Tibial nerve (tissue), 4 donors: Measurements from ENCODE around the gene PSAPL1. TPM values are rescaled to one million over a fixed set of nuclear protein-coding genes. Genes with fewer than 3 reads are reported as not detected.

Experiments
- DNase-seq, 2 donors: peaks; one replicate each; pipeline ENCODE4 v3.0.0-alpha.2; 2019; ENCODE audit warnings: low spot score in 2 of 2
- H3K27ac ChIP-seq, 4 donors: fragments of 200-600 bp; sonication (generic) in 3 of 4; one replicate each; pipeline ENCODE4 v1.5.1; 2017 to 2019; ENCODE audit warnings: mild to moderate bottlenecking in 1 of 4
- H3K27me3 ChIP-seq, 2 donors: fragments of 200-600 bp; sonication (generic) in 1 of 2; one replicate each; pipeline versions ENCODE4 v1.5.1 to v1.6.0; 2017 to 2019
- H3K36me3 ChIP-seq, 3 donors: fragments of 200-600 bp; sonication (generic); one replicate each; pipeline ENCODE4 v1.5.1; 2018 to 2019
- H3K4me1 ChIP-seq, 4 donors: fragments of 200-600 bp; sonication (generic) in 3 of 4; one replicate each; pipeline ENCODE4 v1.5.1; 2017 to 2019
- H3K4me3 ChIP-seq, 4 donors: fragments of 200-600 bp; sonication (generic) in 3 of 4; one replicate each; pipeline ENCODE4 v1.5.1; 2017 to 2019; ENCODE audit warnings: mild to moderate bottlenecking in 1 of 4, moderate library complexity in 1 of 4
- H3K9me3 ChIP-seq, 4 donors: fragments of 200-600 bp; sonication (generic) in 3 of 4; one replicate each; pipeline ENCODE4 v1.5.1; 2017 to 2019
- CTCF ChIP-seq, 5 experiments: fragments of 200-600 bp in 3 of 5; fragments of 450-650 bp in 2 of 5; sonication (generic) in 3 of 5; IDR thresholded peaks; one replicate each; pipeline ENCODE4 v1.5.1; 2016 to 2019; ENCODE audit warnings: antibody characterized with exemption in 5 of 5, mild to moderate bottlenecking in 3 of 5, moderate library complexity in 2 of 5
- EP300 ChIP-seq, 2 donors: sonication (generic); formaldehyde crosslinking; IDR thresholded peaks; one replicate each; pipeline ENCODE4 v1.6.1; 2017; ENCODE audit warnings: antibody characterized with exemption in 2 of 2, mild to moderate bottlenecking in 1 of 2
- POLR2A ChIP-seq, 2 donors: fragments of 450-650 bp; IDR thresholded peaks; one replicate each; pipeline ENCODE4 v1.6.1; 2017; ENCODE audit warnings: antibody characterized with exemption in 2 of 2, mild to moderate bottlenecking in 2 of 2, moderate library complexity in 2 of 2
- WGBS, 2 donors: methylation state at CpG; one replicate each; pipeline ENCODE4 v1.1.5; 2018; 5-methylcytosine and 5-hydroxymethylcytosine counted together
- total RNA-seq, 4 donors: library from RNA; depleted of rRNA; stranded (reverse); fragments of >200 nt; gene quantifications; one replicate each; pipeline ENCODE4 v1.1.0, GENCODE V29; 2016

PSAPL1 gene
- total RNA-seq, 4 donors from 2014 or later, result under 0.01 to 0.22 TPM; not detected in 2

- DNase-seq, result no peak
- no peak for TF ChIP-seq EP300 (IDR thresholded peaks at IDR 0.05)
- no peak for TF ChIP-seq CTCF (IDR thresholded peaks at IDR 0.05)
- no peak for TF ChIP-seq POLR2A (IDR thresholded peaks at IDR 0.05)
- Histone ChIP-seq H3K36me3 (no peaks in the 10 kb centered on the region), H3K27ac (no peak overlapping the region), H3K4me3 (no peak overlapping the region), H3K9me3 (no peaks in the 10 kb centered on the region), H3K27me3 (no peaks in the 10 kb centered on the region), H3K4me1 (peaks cover 0 to 31% (median 0%) of the 10 kb centered on the region in 4 donors)
- 86 to 91% methylated on average over 27 to 28 of the region's 28 CpGs for WGBS, 2 donors
Observed at GRCh38 chr4:7433376-7434140, 1.2 kb downstream of the PSAPL1 start.

- Histone ChIP-seq H3K27ac (no peak overlapping the region), H3K27me3 (no peaks in the 10 kb centered on the region), H3K4me3 (no peak overlapping the region), H3K4me1 (peaks cover 0 to 37% (median 0%) of the 10 kb centered on the region in 4 donors), H3K36me3 (no peaks in the 10 kb centered on the region), H3K9me3 (no peaks in the 10 kb centered on the region)
- 85 to 93% methylated on average over 21 to 23 of the region's 23 CpGs for WGBS, 2 donors
- no peak for TF ChIP-seq POLR2A (IDR thresholded peaks at IDR 0.05)
- no peak for TF ChIP-seq EP300 (IDR thresholded peaks at IDR 0.05)
- TF ChIP-seq CTCF (IDR thresholded peaks at IDR 0.05), result no peak
- DNase-seq, result no peak
Observed at GRCh38 chr4:7432531-7433375, 2.0 kb downstream of the PSAPL1 start.

- TF ChIP-seq POLR2A (IDR thresholded peaks at IDR 0.05), result no peak
- TF ChIP-seq EP300 (IDR thresholded peaks at IDR 0.05), result no peak
- TF ChIP-seq CTCF (IDR thresholded peaks at IDR 0.05), result no peak
- peaks cover 0 to 40% (median 0%) of the 10 kb centered on the region in 4 donors for H3K4me1 ChIP-seq
- H3K4me3 ChIP-seq, result no peak overlapping the region
- no peaks in the 10 kb centered on the region for H3K9me3 ChIP-seq
- H3K27me3 ChIP-seq, result no peaks in the 10 kb centered on the region
- DNase-seq, result no peak
- 89 to 92% methylated on average over 23 to 26 of the region's 27 CpGs for WGBS, 2 donors
- no peaks in the 10 kb centered on the region for H3K36me3 ChIP-seq
- H3K27ac ChIP-seq, result no peak overlapping the region
Observed at GRCh38 chr4:7431696-7432530, 2.8 kb downstream of the PSAPL1 start.

GRCh38 chr4:7430965-7431695 lies 3.6 kb downstream of the PSAPL1 start:
- no peak for DNase-seq
- Histone ChIP-seq H3K9me3 (no peaks in the 10 kb centered on the region), H3K27ac (no peak overlapping the region), H3K4me1 (peaks cover 0 to 44% (median 0%) of the 10 kb centered on the region in 4 donors), H3K36me3 (no peaks in the 10 kb centered on the region), H3K4me3 (no peak overlapping the region), H3K27me3 (no peaks in the 10 kb centered on the region)
- TF ChIP-seq CTCF (IDR thresholded peaks at IDR 0.05), result no peak
- no peak for TF ChIP-seq POLR2A (IDR thresholded peaks at IDR 0.05)
- no peak for TF ChIP-seq EP300 (IDR thresholded peaks at IDR 0.05)
- 59 to 81% methylated on average over 9 to 15 of the region's 17 CpGs for WGBS, 2 donors
